ENCODE results near the gene CCNJ. TPM values are rescaled to one million over a fixed set of nuclear protein-coding genes. Genes with fewer than 3 reads are reported as not detected.

The CCNJ gene
- total RNA-seq, 1 donor from 2014 or later, result 9.8 TPM

DNA sequence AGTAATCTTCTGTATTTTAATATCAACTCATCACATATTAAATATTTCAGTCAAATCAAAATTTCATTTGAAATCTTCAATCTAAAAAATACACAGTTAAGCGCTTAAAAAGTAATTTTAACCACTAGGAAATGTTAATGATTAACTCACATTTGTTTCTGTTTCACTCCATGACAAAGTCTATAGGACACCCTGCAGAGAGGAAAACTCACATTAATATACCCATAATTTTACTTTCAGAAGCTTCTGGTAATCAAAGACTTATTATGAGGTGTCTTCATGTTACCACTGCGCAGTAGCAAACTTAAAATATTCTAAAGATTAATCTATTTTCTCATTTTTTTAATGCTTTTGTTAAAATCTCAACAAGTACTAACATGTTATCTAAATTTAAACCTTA is 45.7 kb downstream of the CCNJ start:
- CTCF ChIA-PET, result interaction anchor here (1.8 kb wide), 1 partner anchor 41 kb away, joined by 16 read pairs; the partner anchor contains the start of gene ZNF518A

GRCh38 chr10:96089670-96090462 is 46.5 kb downstream of the CCNJ start:
- intact Hi-C loops (cut with micrococcal nuclease), result loop anchor here (1.0 kb wide), 2 partner anchors 40 to 47 kb away; partner anchors contain the start of genes CCNJ and ZNF518A
- Mint-ChIP-seq H3K4me3 (peak overlapping the region; percentile 95), H3K27me3 (peaks cover 28% of the 10 kb centered on the region), H3K27ac (peak overlapping the region; percentile 98), H3K36me3 (ENCODE audit: low read depth) (peaks cover 19% of the 10 kb centered on the region), H3K4me1 (peaks cover 8% of the 10 kb centered on the region), H3K9me3 (peaks cover 8% of the 10 kb centered on the region)
- ChIA-PET CTCF (interaction anchor here (1.8 kb wide), 1 partner anchor 40 kb away, joined by 16 read pairs; the partner anchor contains the start of gene ZNF518A), POLR2A (interaction anchor here (0.5 to 3.7 kb wide), 15 partner anchors 27 to 1647 kb away, joined by 3 to 356 read pairs (median 4); partner anchors contain the start of genes BLNK, CCNJ, FRAT1 and ZFYVE27)
- DNase-seq (peak; percentile 88), ATAC-seq (ENCODE audit: low read depth) (peak; percentile 85)
- TF ChIP-seq, protein P1, sequence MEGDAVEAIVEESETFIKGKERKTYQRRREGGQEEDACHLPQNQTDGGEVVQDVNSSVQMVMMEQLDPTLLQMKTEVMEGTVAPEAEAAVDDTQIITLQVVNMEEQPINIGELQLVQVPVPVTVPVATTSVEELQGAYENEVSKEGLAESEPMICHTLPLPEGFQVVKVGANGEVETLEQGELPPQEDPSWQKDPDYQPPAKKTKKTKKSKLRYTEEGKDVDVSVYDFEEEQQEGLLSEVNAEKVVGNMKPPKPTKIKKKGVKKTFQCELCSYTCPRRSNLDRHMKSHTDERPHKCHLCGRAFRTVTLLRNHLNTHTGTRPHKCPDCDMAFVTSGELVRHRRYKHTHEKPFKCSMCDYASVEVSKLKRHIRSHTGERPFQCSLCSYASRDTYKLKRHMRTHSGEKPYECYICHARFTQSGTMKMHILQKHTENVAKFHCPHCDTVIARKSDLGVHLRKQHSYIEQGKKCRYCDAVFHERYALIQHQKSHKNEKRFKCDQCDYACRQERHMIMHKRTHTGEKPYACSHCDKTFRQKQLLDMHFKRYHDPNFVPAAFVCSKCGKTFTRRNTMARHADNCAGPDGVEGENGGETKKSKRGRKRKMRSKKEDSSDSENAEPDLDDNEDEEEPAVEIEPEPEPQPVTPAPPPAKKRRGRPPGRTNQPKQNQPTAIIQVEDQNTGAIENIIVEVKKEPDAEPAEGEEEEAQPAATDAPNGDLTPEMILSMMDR (IDR thresholded peaks at IDR 0.05), result no peak

More for the DNA sequence above, 45.7 kb downstream of the CCNJ start:
- intact Hi-C loops (cut with micrococcal nuclease), result loop anchor here (1.0 kb wide), 1 partner anchor 46 kb away; the partner anchor contains the start of gene CCNJ
- Mint-ChIP-seq H3K9me3 (peaks cover 8% of the 10 kb centered on the region), H3K27ac (peak overlapping the region; percentile 98), H3K4me1 (peaks cover 8% of the 10 kb centered on the region), H3K36me3 (ENCODE audit: low read depth) (peaks cover 25% of the 10 kb centered on the region), H3K27me3 (peaks cover 26% of the 10 kb centered on the region), H3K4me3 (peak overlapping the region; percentile 95)
- ATAC-seq (ENCODE audit: low read depth) (no peak), DNase-seq (no peak)
- POLR2A ChIA-PET, result interaction anchor here (0.6 to 3.7 kb wide), 9 partner anchors 39 to 1647 kb away, joined by 3 to 356 read pairs (median 4); partner anchors contain the start of genes BLNK, CCNJ, FRAT1 and ZFYVE27
- TF ChIP-seq, protein P1 (IDR thresholded peaks at IDR 0.05), result no peak

- ChIA-PET CTCF (interaction anchor here (1.8 kb wide), 1 partner anchor 40 kb away, joined by 16 read pairs; the partner anchor contains the start of gene ZNF518A), POLR2A (interaction anchor here (0.5 to 3.7 kb wide), 8 partner anchors 27 to 225 kb away, joined by 3 to 356 read pairs (median 6); partner anchors contain the start of genes CCNJ and ZNF518A)
- ATAC-seq (ENCODE audit: low read depth) (no peak), DNase-seq (no peak)
- Mint-ChIP-seq H3K36me3 (ENCODE audit: low read depth) (peaks cover 19% of the 10 kb centered on the region), H3K4me3 (peak overlapping the region; percentile 95), H3K27ac (peak overlapping the region; percentile 98), H3K4me1 (peaks cover 8% of the 10 kb centered on the region), H3K9me3 (peaks cover 8% of the 10 kb centered on the region), H3K27me3 (peaks cover 31% of the 10 kb centered on the region)
- TF ChIP-seq, protein P1 (IDR thresholded peaks at IDR 0.05), result no peak
- intact Hi-C loops (cut with micrococcal nuclease), result loop anchor here (1.0 kb wide), 1 partner anchor 40 kb away; the partner anchor contains the start of gene ZNF518A
These were observed 47.0 kb downstream of the CCNJ start for GRCh38 chr10:96090463-96090800.

DNA sequence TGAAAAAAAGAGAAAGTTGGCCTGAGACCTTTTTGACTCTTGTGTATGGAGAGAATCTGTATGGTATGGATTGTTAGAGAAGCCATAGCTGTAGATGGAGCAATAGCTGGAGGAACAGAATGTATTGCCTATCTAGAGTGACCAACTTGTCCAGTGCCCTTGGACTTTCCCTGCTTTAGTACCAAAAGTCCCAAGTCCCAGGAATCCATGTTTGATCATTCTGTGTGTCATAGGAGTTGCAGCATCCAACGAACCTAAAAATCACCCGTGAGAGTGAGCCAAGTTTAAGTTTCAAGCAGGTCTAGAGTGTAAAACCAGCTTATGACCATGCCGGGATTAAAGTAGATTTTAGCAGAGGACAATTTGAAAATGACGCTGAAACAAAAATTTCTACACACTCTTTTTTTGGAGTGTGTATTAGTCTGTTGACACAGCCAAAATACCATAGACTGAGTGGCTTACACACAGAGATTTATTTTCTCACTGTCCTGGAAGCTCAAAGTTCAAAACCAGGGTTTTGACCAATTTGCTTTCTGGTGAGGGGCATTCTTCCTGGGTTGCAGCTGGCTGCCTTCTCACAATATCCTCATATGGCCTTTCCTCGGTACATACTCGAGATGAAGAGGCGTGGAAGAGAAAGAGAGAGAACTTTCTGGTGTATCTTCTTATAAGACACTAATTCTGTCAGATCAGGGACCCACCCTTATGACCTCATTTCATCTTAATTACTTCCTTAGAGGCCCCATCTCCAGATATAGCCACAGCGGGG is 49.8 kb downstream of the CCNJ start:
- POLR2A ChIA-PET, result interaction anchor here (3.3 kb wide), 1 partner anchor 37 kb away, joined by 22 read pairs; the partner anchor contains the start of gene ZNF518A
- Mint-ChIP-seq H3K27me3 (peaks cover 48% of the 10 kb centered on the region), H3K9me3 (peaks cover 14% of the 10 kb centered on the region), H3K4me3 (no peak overlapping the region), H3K4me1 (peaks cover 11% of the 10 kb centered on the region), H3K36me3 (ENCODE audit: low read depth) (peaks cover 8% of the 10 kb centered on the region), H3K27ac (no peak overlapping the region)
- DNase-seq, result no peak
- no peak for ATAC-seq (ENCODE audit: low read depth)
- TF ChIP-seq, protein P1 (IDR thresholded peaks at IDR 0.05), result no peak
- CTCF ChIA-PET, result no interaction called here
- intact Hi-C loops (cut with micrococcal nuclease), result no loop called here
